NB4 (cell line): Measurements from ENCODE around the gene SUPV3L1.

Source experiments
- POLR2A ChIP-seq: IDR thresholded peaks from 2 replicates; pipeline ENCODE4 v1.6.1; 2011; ENCODE audit warnings: mild to moderate bottlenecking; ENCODE audit not compliant: insufficient read length; ENCODE audit errors: extremely low read depth
- TF ChIP-seq, protein P1 (sequence below): IDR thresholded peaks from one replicate; pipeline ENCODE4 v1.5.1; 2012; ENCODE audit warnings: low read depth, low read length

- TF ChIP-seq, protein P1, sequence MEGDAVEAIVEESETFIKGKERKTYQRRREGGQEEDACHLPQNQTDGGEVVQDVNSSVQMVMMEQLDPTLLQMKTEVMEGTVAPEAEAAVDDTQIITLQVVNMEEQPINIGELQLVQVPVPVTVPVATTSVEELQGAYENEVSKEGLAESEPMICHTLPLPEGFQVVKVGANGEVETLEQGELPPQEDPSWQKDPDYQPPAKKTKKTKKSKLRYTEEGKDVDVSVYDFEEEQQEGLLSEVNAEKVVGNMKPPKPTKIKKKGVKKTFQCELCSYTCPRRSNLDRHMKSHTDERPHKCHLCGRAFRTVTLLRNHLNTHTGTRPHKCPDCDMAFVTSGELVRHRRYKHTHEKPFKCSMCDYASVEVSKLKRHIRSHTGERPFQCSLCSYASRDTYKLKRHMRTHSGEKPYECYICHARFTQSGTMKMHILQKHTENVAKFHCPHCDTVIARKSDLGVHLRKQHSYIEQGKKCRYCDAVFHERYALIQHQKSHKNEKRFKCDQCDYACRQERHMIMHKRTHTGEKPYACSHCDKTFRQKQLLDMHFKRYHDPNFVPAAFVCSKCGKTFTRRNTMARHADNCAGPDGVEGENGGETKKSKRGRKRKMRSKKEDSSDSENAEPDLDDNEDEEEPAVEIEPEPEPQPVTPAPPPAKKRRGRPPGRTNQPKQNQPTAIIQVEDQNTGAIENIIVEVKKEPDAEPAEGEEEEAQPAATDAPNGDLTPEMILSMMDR, result no peak
- no peak for TF ChIP-seq POLR2A
Measured at GRCh38 chr10:69243817-69244216, 63.8 kb downstream of the SUPV3L1 start.
